Measurements from ENCODE around the gene FUOM. TPM values are rescaled to one million over a fixed set of nuclear protein-coding genes. Genes with fewer than 3 reads are reported as not detected.

Gene FUOM
- total RNA-seq, 1 donor from 2014 or later, result 47.0 TPM

DNA sequence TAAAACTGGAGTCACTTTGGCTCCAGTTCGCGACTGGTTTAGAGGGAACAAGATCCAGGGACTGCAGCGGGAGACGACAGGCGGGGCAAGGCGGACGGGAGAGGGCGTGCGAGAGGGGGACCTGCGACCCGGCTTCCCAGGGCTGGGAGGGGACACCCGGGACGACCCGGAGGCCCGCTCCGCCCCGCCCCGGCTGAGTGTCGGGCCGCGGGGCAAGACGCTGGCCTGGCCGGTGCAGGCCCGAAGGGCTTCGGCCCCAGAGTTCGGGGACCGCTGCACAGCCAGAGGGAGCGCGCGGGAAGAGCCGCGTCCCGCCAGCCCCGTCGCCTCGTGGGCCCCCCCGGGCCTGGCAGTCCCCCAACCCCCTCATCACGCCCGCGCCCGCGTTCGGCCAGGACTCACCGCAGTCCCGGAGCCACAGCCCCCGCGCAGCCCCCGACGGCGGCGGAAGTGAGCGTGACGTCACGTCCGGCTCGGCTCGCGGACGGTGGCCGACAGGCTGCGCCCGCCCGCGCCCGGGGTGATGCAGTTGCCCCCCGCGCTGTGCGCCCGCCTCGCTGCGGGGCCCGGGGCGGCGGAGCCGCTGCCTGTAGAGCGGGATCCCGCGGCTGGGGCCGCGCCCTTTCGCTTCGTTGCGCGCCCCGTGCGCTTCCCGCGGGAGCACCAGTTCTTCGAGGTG lies 49.3 kb downstream of the FUOM start, which contains the start of the genes TUBGCP2 and ZNF511:
TSS of gene TUBGCP2 (minus strand) at position 452 of the 679 bp plus-strand sequence. CDS start 5,931 bp downstream, outside the sequence.
TSS of gene ZNF511 (plus strand) at position 494 of the 679 bp plus-strand sequence. CDS start at position 524, 30 bp downstream.
- no peak for DNase-seq (ENCODE audit: low read depth)
- TF ChIP-seq, protein P1, sequence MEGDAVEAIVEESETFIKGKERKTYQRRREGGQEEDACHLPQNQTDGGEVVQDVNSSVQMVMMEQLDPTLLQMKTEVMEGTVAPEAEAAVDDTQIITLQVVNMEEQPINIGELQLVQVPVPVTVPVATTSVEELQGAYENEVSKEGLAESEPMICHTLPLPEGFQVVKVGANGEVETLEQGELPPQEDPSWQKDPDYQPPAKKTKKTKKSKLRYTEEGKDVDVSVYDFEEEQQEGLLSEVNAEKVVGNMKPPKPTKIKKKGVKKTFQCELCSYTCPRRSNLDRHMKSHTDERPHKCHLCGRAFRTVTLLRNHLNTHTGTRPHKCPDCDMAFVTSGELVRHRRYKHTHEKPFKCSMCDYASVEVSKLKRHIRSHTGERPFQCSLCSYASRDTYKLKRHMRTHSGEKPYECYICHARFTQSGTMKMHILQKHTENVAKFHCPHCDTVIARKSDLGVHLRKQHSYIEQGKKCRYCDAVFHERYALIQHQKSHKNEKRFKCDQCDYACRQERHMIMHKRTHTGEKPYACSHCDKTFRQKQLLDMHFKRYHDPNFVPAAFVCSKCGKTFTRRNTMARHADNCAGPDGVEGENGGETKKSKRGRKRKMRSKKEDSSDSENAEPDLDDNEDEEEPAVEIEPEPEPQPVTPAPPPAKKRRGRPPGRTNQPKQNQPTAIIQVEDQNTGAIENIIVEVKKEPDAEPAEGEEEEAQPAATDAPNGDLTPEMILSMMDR (IDR thresholded peaks at IDR 0.05; ENCODE audit: insufficient read depth, low read length, poor library complexity, severe bottlenecking), result peak; percentile 6
- no peaks in the 10 kb centered on the region for H3K36me3 ChIP-seq (ENCODE audit: control insufficient read depth, insufficient read depth, low read length)
- peak within 1 kb of the TSS; percentile 78 for H3K4me3 ChIP-seq (ENCODE audit: low read depth, low read length)
- H3K27me3 ChIP-seq (ENCODE audit: control insufficient read depth, insufficient read depth, low read length), result no peaks in the 10 kb centered on the region

DNA sequence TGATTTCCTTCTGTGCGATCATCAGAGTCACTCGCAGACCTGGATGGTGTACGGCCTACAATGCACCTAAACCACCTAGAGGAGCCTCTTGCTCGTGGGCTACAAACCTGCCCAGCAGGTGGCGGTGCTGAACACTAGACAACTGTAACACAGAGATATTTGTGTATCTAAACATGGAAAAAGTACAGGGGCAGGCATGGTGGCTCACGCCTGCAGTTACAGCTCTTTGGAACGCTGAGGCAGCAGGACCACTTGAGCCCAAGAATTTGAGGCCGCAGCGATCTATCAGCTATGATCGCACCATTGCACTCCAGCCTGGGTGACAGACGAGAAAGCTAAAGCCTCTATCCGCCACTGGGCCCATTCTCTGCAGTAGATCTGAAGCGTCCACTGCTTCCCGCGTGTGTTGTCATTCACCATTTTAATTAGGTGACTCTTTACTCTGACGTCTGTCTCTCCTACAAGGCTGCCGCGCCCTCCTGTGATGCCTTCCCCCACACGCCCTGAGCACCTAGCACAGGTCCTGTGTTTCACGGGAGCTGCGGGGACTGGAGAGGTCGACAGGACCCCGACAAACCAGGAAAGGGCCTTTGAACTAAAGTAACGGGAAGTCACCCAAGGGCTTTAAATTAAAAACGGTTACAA lies 49.9 kb downstream of the FUOM start:
- DNase-seq (ENCODE audit: low read depth), result peak; percentile 50
- no peaks in the 10 kb centered on the region for H3K27me3 ChIP-seq (ENCODE audit: control insufficient read depth, insufficient read depth, low read length)
- no peaks in the 10 kb centered on the region for H3K36me3 ChIP-seq (ENCODE audit: control insufficient read depth, insufficient read depth, low read length)
- TF ChIP-seq, protein P1 (IDR thresholded peaks at IDR 0.05; ENCODE audit: insufficient read depth, low read length, poor library complexity, severe bottlenecking), result peak; percentile 86
- H3K4me3 ChIP-seq (ENCODE audit: low read depth, low read length), result peak overlapping the region; percentile 78

DNA sequence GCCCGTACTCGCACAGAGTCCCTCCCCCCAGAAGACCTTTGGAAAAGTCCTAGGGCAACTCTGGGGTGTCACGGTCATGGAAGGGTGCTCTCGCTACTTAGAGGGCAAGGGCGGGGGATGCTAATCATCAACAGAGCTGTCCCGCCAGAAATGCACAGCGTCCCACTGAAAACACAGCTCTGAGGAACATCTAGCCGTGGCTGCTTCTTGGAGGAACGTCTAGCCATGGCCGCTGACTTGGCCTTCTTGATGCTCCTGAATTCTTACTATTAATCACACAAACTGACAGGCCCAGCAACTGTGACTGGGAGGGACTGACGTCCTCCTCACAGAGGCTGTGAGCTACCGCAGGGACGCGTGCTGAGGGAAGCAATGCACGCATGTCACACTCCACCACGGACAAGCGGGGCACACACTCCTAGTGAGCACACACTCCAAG lies 50.9 kb downstream of the FUOM start:
- H3K4me3 ChIP-seq (ENCODE audit: low read depth, low read length), result no peak overlapping the region

DNA sequence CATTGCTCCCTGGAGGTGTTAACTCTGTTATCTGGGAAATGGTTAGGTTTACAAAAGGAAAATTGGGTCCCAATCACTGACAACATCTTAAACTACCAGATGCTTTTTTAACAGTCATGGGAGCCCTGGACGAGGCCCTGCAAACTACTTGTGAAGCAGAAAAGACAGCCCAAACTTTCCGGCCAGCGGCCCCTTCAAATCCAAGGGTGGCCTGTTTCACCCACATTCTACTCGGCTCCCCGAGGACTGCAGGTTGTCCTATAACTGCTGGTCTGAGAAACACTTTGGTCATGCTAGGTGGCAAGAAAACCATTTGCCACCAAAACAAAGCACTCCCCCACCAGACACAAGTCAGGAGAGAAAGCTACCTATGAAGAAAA lies 51.7 kb downstream of the FUOM start:
- Histone ChIP-seq H3K27me3 (ENCODE audit: control insufficient read depth, insufficient read depth, low read length) (no peaks in the 10 kb centered on the region), H3K4me3 (ENCODE audit: low read depth, low read length) (no peak overlapping the region), H3K36me3 (ENCODE audit: control insufficient read depth, insufficient read depth, low read length) (no peaks in the 10 kb centered on the region)
- TF ChIP-seq, protein P1 (IDR thresholded peaks at IDR 0.05; ENCODE audit: insufficient read depth, low read length, poor library complexity, severe bottlenecking), result no peak
- no peak for DNase-seq (ENCODE audit: low read depth)

More for the DNA sequence above, 50.9 kb downstream of the FUOM start:
- TF ChIP-seq, protein P1 (IDR thresholded peaks at IDR 0.05; ENCODE audit: insufficient read depth, low read length, poor library complexity, severe bottlenecking), result no peak
- Histone ChIP-seq H3K27me3 (ENCODE audit: control insufficient read depth, insufficient read depth, low read length) (no peaks in the 10 kb centered on the region), H3K36me3 (ENCODE audit: control insufficient read depth, insufficient read depth, low read length) (no peaks in the 10 kb centered on the region)
- no peak for DNase-seq (ENCODE audit: low read depth)

Other genes starting within 250 kb of the FUOM start
- 0.13 and 0.27 TPM in 2 replicates for gene KNDC1, start 197.8 kb downstream of the FUOM start, total RNA-seq
- not detected in 2 replicates for gene UTF1, start 127.8 kb downstream of the FUOM start, total RNA-seq
- gene VENTX, start 120.2 kb downstream of the FUOM start, total RNA-seq, result not detected in 2 replicates
- 78.4 and 123 TPM in 2 replicates for gene ADAM8, start 81.2 kb downstream of the FUOM start, total RNA-seq
- gene TUBGCP2, start 49.1 kb downstream of the FUOM start, total RNA-seq, result 55.6 and 65.5 TPM in 2 replicates
- 20.3 and 45.7 TPM in 2 replicates for gene ZNF511, start 49.1 kb downstream of the FUOM start, total RNA-seq
- gene CALY, start 21.1 kb downstream of the FUOM start, total RNA-seq, result 0.96 TPM in 1 of 2 replicates, not detected in the other
- gene PRAP1, start 10.6 kb downstream of the FUOM start, total RNA-seq, result not detected in 2 replicates
- gene ECHS1, start 15.3 kb upstream of the FUOM start, total RNA-seq, result 106 and 127 TPM in 2 replicates
- 4.3 and 6.4 TPM in 2 replicates for gene PAOX, start 21.2 kb upstream of the FUOM start, total RNA-seq
- 26.7 and 40.3 TPM in 2 replicates for gene MTG1, start 36.1 kb upstream of the FUOM start, total RNA-seq
- gene SPRN, start 66.6 kb upstream of the FUOM start, total RNA-seq, result 0.55 and 2.1 TPM in 2 replicates
- gene SCART1, start 95.9 kb upstream of the FUOM start, total RNA-seq, result 0.14 TPM in 1 of 2 replicates, not detected in the other
- 3.0 and 3.1 TPM in 2 replicates for gene CYP2E1, start 169.3 kb upstream of the FUOM start, total RNA-seq
- gene SYCE1, start 207.6 kb upstream of the FUOM start, total RNA-seq, result 0.27 and 0.50 TPM in 2 replicates